SK-N-SH (cell line): ENCODE results near the gene CEACAM5.

Experiments
- JUND ChIP-seq: IDR thresholded peaks from 2 replicates; pipeline ENCODE4 v1.4.0; 2012
- TF ChIP-seq, protein P1 (sequence below): fragments of 200-600 bp; sonication (generic); IDR thresholded peaks from 2 replicates; pipeline ENCODE4 v1.6.1; 2017; ENCODE audit warnings: antibody characterized with exemption, mild to moderate bottlenecking, moderate library complexity

DNA sequence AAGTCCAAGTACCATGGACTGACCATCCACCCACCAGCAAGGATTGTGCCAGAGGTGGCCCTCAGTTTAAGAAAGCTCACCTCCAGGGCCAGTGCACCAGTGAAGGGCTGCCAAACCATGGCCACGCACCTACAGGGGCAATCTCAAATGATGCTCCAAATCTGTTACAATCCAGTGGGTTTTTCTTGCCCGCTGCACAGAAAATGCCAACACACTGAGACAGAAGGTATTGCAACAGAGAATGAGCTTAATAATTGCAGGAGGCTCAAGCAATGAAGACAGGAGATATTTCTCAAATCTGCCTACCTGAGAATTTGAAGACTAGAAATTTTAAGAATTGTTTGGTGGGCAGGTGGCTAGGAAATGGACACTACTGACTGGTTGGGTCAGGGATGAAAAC lies 42.4 kb upstream of the CEACAM5 start:
- TF ChIP-seq, protein P1, sequence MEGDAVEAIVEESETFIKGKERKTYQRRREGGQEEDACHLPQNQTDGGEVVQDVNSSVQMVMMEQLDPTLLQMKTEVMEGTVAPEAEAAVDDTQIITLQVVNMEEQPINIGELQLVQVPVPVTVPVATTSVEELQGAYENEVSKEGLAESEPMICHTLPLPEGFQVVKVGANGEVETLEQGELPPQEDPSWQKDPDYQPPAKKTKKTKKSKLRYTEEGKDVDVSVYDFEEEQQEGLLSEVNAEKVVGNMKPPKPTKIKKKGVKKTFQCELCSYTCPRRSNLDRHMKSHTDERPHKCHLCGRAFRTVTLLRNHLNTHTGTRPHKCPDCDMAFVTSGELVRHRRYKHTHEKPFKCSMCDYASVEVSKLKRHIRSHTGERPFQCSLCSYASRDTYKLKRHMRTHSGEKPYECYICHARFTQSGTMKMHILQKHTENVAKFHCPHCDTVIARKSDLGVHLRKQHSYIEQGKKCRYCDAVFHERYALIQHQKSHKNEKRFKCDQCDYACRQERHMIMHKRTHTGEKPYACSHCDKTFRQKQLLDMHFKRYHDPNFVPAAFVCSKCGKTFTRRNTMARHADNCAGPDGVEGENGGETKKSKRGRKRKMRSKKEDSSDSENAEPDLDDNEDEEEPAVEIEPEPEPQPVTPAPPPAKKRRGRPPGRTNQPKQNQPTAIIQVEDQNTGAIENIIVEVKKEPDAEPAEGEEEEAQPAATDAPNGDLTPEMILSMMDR: no peak
- TF ChIP-seq JUND: no peak
